ENCODE data around the gene CDK3.

CDK3 gene

GRCh38 chr17:76022285-76022684 lies 21.6 kb downstream of the CDK3 start:
- in situ Hi-C loops (cut with HindIII; ENCODE audit: low pct_ligation_motif_present, low sequenced_read_pairs), result no loop called here
- no peak for DNase-seq
- H3K27ac ChIP-seq, result no peak overlapping the region
- no peaks in the 10 kb centered on the region for H3K27me3 ChIP-seq (replicated peaks)
- no peak overlapping the region for H3K4me3 ChIP-seq (ENCODE audit: low read depth, low read length)
- no peak for TF ChIP-seq CTCF (IDR thresholded peaks at IDR 0.05; ENCODE audit: low read depth, low read length, missing control alignments)
- no peaks in the 10 kb centered on the region for H3K36me3 ChIP-seq (replicated peaks)

- no peaks in the 10 kb centered on the region for H3K36me3 ChIP-seq (replicated peaks)
- TF ChIP-seq CTCF (IDR thresholded peaks at IDR 0.05; ENCODE audit: low read depth, low read length, missing control alignments), result no peak
- in situ Hi-C loops (cut with HindIII; ENCODE audit: low pct_ligation_motif_present, low sequenced_read_pairs), result no loop called here
- H3K4me3 ChIP-seq (ENCODE audit: low read depth, low read length), result no peak overlapping the region
- H3K27ac ChIP-seq, result no peak overlapping the region
- no peak for DNase-seq
- no peaks in the 10 kb centered on the region for H3K27me3 ChIP-seq (replicated peaks)
Observed at GRCh38 chr17:76022973-76023899, 22.6 kb downstream of the CDK3 start.

GRCh38 chr17:76023900-76024237 lies 23.2 kb downstream of the CDK3 start:
- no peak for DNase-seq
- no peak for TF ChIP-seq CTCF (IDR thresholded peaks at IDR 0.05; ENCODE audit: low read depth, low read length, missing control alignments)
- Histone ChIP-seq H3K4me3 (ENCODE audit: low read depth, low read length) (no peak overlapping the region), H3K36me3 (replicated peaks) (no peaks in the 10 kb centered on the region), H3K27me3 (replicated peaks) (no peaks in the 10 kb centered on the region), H3K27ac (no peak overlapping the region)
- in situ Hi-C loops (cut with HindIII; ENCODE audit: low pct_ligation_motif_present, low sequenced_read_pairs), result no loop called here

- no peaks in the 10 kb centered on the region for H3K36me3 ChIP-seq (replicated peaks)
- in situ Hi-C loops (cut with HindIII; ENCODE audit: low pct_ligation_motif_present, low sequenced_read_pairs), result no loop called here
- H3K27me3 ChIP-seq (replicated peaks), result no peaks in the 10 kb centered on the region
- no peak for DNase-seq
- H3K27ac ChIP-seq, result no peak overlapping the region
- TF ChIP-seq CTCF (IDR thresholded peaks at IDR 0.05; ENCODE audit: low read depth, low read length, missing control alignments), result no peak
- no peak overlapping the region for H3K4me3 ChIP-seq (ENCODE audit: low read depth, low read length)
Observed at GRCh38 chr17:76024353-76024752, 23.7 kb downstream of the CDK3 start.

DNA sequence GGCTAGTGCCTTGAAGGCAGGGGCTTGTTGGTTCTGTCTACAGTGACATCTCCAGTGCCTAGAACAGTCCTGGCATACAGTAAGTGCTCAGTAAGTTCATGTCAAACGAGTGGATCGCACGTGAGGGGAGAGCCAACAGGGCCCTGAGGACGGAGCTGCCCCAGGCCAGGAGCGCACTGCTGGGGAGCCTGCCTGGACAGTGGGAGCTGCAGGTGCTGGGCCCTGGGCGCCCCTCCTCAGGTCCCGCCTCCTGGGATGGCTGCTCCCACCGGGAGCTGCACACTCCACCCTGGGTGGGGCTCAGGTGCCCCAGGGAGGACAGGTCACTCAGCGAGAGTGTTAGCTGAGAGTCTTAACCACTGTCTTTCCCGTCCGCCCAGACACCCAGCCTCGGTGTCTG lies 24.6 kb downstream of the CDK3 start:
- no peaks in the 10 kb centered on the region for H3K27me3 ChIP-seq (replicated peaks)
- H3K4me3 ChIP-seq (ENCODE audit: low read depth, low read length), result no peak overlapping the region
- in situ Hi-C loops (cut with HindIII; ENCODE audit: low pct_ligation_motif_present, low sequenced_read_pairs), result no loop called here
- no peak for DNase-seq
- H3K36me3 ChIP-seq (replicated peaks), result no peaks in the 10 kb centered on the region
- no peak for TF ChIP-seq CTCF (IDR thresholded peaks at IDR 0.05; ENCODE audit: low read depth, low read length, missing control alignments)
- H3K27ac ChIP-seq, result no peak overlapping the region
